Left hindlimb (tissue), 1 donor: Measurements from ENCODE around the gene SOCS6.

Experiments
- DNase-seq: peaks from one replicate; pipeline ENCODE4 v3.0.0-alpha.2; 2018

Gene SOCS6

DNA sequence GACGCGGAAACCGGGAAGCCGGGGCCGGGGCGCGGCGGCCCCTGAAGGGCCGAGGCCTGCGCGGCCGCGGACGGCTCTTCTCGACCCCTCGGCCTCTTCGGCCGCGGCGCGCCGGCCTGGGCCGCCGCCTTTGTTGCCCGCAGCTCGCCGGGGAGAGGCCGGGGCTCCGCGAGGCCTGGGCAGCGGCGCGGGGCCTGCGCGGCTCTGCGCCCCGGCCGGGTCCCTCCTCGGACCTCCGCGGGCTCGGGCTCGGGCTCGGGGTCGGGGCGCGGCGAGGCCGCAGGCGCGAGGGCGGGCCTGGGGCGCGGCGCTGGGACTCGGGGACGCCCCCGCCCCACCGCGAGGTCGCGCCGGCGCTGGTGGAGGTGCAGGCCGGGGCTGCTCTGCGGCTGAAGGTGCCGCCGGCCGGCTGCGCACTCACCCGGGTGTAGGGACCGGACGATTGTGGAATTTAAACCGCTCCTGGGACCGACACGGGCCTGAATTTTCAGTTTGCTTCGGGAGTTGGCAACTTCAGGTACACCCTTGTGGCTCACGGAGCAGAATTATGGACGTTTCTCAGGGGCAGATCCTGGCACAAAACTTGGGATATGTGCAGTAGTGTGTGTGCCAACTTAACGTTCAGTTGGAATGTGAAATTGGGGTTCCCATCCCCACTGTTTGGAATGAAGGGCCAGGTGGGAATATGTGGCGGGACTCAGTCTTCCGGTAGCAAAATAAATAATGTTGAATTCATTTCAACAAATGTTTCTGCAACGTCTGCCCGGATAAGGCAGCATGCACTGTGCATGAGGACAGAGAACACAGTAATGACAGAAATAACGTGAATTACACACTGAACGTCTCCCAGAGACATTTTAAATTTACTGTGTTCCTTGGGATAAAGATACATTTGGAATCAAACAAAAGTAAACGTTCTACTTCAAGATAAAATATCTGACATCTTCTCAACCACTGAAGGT lies 787 bp downstream of the SOCS6 start:
- DNase-seq = peak; percentile 67

- no peak for DNase-seq
These were observed 1.8 kb downstream of the SOCS6 start for GRCh38 chr18:70290482-70291294.

DNA sequence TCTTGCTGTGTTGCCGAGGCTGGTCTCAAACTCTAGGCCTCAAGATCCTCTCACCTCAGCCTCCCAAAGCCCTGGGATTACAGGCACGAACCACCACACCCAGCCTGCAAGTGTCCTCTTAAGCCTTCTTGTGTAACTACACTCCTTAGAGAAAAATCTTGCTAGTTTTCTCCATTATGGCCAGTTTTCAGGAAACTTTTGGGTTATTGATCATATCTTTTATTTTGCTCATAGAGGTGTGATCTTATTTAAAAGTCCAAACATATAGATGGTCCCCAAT lies 2.4 kb downstream of the SOCS6 start:
- DNase-seq = no peak

GRCh38 chr18:70292628-70293027 lies 3.8 kb downstream of the SOCS6 start:
- DNase-seq = no peak

DNA sequence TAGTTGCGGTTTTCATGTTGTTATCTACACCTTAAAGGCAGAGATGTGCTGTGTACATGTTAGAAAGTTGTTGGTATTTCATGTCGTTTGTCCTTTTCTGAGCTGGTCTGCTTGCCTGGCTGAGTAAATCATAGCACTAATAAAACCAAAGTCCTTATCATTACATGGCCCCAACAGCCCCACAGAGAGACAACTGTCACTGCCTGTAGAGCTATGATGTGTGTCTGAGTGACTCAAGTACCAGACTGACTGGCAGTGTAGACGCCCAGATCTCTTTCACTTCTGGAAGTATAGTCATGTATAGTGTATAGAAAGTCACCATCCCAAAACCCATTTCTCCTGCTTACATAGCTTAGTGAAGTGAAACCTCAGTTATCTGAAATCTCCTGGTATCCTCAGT lies 4.3 kb downstream of the SOCS6 start:
- no peak for DNase-seq

GRCh38 chr18:70294471-70295191 lies 5.8 kb downstream of the SOCS6 start:
- no peak for DNase-seq

DNA sequence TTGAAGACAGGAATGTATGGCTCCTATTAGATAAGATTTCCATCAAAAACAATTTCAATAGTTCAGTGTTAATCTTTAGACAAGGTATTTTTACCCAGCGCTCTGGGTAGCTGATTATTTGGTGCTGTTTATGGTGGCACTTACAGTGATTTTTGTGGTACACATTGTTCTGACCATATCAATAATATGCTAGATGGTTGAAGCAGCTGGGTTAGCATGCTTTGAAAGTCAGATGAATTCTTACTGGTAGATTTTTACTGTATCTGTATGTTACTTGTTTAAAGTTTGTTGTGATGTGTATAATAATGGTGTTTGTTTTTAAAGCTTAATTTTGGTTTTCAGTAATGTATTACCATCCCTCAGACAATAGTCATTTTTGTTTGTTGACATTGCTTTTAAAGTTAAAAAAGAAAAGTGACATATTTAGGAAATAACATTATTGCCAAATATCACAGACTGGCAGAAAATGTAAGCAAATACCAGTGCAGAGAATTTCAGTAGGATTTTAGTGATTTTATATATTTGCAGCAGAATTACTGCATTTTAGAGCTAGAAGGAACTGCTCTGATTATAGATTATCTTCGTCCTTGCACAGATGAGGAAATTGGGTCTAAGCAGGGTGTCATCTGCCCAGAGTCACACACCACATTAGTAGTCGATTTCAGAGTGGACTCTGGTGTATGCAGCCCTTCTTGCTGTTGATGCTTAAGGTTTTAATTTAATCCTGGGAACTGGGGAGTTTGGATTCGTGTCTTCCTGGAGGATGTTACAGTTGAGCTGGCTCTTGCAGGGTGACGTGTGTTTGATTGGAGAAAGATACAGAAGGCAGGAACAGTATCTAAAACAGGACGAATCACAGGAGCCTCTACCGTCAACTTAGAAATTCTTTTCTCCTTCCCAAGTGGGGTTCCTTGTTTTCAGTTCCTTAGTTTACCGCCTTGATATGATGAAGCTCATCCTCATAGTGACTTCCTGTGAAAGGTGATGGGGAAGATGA lies 6.6 kb downstream of the SOCS6 start:
- no peak for DNase-seq

DNA sequence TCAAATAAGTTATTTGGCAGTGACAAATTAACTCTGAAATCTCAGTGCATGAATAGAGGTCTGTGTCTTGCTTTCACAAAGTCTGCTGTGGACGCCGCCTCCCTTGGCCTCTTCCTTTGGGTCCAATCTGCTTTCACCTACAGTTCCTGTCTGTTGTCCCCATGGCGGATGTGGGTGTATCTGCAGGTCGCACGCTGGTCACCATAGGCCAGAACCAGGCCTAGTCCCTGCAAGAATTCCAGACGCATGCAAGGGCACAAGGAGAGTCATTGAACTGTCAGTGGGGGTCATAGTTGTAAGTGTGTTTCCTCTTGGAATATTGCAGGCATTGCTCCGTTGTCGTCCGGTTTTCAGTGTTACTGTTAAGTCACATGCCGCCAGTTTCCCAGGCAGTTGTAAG lies 7.4 kb downstream of the SOCS6 start:
- DNase-seq = peak; percentile 35

- DNase-seq = no peak
These were observed 7.9 kb downstream of the SOCS6 start for GRCh38 chr18:70296781-70297180.

DNA sequence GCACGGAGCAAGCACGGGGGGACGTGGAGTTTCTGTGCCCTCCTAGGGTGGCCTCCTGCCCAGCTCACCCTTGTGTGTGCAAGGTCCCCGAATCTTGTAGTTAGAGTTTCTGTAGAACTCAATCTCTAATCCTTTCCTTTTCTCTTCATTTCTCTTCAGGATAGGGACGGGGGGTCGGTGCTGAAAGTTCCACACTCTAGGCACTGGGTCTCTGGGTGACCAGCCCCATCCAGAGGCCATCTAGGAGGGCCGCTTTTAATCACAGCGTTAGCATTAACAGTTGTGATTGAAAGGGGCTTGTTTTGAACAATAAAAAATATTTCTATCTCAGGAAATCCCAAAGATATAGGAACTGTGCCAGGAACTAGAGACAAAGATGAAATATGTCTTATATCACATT lies 10.5 kb downstream of the SOCS6 start:
- DNase-seq = no peak

GRCh38 chr18:70301667-70302066 lies 12.8 kb downstream of the SOCS6 start:
- DNase-seq = no peak

DNA sequence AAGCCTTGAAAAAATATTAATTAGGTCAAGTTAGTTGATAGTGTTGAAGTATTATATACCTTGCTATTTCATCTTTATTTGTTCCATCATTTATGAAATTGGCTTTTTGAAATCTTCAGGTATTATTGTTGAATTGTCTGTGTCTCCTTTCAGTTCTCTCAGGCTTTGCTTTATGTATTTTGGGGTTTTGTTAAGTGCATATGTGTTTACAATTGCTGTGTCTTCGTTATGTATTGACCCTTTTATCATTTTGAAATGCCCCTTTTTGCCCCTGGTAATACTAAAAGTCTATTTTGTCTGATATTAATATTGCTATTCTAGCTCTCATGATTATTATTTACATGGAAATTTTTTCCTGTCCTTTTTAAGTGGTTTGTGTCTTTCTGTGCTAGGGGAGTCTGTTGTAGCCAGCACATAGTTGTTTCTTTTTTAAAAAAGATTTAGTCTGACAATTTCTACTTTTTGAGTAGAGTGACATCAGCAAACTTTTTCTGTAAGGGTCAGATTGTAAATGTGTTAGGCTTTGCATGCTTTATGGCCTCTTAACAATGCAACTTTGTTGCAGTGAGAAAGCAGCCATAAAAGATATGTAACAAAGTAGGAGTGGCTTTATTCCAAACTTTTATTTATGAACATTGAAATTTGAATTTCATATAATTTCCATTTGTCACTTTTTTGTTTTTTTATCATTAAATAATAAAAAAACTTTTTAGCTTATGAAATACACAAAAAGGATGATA lies 19.9 kb downstream of the SOCS6 start:
- no peak for DNase-seq

DNA sequence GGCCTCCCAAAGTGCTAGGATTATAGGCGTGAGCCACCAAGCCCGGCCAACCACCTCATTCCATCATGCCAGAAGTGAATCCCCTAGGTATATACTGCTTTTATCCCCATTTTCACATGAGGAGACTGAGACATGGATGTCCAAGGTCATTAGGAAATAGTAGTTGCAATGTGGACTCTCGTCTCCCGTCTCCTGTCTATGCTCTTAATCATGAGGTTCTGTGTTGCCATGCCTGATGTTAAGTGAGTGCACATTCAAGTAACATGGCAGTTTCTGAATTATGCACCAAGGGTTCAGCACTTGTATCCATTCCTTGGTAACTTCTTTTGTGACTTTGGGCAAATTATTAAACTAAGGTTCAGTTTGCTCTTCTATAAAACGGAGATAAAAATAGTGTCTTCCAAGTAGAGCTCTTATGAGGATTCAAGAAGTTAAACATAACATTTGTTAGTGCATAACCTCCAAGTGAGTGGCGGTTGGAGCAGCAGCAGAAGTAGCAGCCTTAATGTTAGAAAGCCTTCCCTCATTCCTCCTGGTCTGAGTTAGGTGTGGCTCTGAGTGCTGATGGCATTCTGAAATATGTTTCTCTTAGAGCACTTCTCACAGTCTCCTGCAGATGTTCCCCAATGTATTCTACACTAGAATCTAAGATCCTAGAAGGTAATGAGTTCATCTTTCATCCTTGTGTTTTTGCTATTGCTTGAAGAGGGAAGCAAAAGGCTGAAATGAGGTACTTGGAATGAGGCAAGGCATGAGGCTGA lies 21.9 kb downstream of the SOCS6 start:
- no peak for DNase-seq

GRCh38 chr18:70311726-70312125 lies 22.9 kb downstream of the SOCS6 start:
- no peak for DNase-seq

GRCh38 chr18:70313640-70314039 lies 24.8 kb downstream of the SOCS6 start:
- no peak for DNase-seq

- DNase-seq = no peak
These were observed 25.4 kb downstream of the SOCS6 start for GRCh38 chr18:70314151-70314782.

DNA sequence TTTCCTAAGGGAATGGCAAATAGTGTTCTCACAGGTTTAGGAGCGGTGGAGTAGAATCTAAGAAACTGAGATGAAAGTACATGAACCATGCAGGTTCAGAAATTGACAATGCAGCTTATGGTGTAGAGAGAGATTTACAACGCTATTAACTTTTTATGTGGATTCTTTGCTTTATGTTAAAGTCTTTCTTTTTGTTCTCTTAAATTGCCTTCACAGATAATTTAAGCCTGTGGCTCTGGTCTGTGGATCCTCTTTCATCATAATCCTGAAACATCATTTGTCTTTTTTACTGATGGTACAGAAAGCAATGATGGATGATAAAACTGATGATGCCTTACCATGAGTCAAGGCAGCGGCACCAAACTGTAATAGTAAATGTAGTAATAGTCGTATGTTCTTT lies 30.3 kb downstream of the SOCS6 start:
- no peak for DNase-seq

DNA sequence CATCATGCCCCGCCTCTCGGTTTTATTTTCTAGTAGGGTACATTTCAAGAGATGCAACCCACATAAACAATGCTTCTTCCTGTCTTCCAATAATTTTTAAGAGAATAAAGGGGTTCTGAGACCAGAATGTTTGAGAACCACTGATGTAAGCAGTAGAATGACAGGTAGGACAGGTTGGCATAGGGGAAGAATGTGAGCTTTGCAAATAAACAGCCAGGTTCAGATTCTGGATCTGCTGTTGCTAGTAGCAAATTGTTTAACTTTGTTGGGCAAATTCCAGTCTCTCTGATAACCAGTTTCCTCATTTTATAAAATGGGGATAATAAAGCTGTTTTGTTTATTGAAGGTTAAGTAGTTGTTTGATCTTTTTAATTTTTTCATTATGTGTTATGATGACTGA lies 32.8 kb downstream of the SOCS6 start:
- no peak for DNase-seq

- no peak for DNase-seq
These were observed 33.5 kb downstream of the SOCS6 start for GRCh38 chr18:70322385-70322784.

GRCh38 chr18:70322928-70323327 lies 34.1 kb downstream of the SOCS6 start:
- DNase-seq = no peak
